HS-27A (cell line): ENCODE results near the gene KLHL33.
A peak's percentile ranks its signal among the peaks of the same experiment; 100 is the strongest.

ENCODE experiments used
- DNase-seq: peaks from one replicate; pipeline ENCODE4 v3.0.0-alpha.2; 2012; ENCODE audit warnings: low read depth, missing footprints

KLHL33 gene, protein sequence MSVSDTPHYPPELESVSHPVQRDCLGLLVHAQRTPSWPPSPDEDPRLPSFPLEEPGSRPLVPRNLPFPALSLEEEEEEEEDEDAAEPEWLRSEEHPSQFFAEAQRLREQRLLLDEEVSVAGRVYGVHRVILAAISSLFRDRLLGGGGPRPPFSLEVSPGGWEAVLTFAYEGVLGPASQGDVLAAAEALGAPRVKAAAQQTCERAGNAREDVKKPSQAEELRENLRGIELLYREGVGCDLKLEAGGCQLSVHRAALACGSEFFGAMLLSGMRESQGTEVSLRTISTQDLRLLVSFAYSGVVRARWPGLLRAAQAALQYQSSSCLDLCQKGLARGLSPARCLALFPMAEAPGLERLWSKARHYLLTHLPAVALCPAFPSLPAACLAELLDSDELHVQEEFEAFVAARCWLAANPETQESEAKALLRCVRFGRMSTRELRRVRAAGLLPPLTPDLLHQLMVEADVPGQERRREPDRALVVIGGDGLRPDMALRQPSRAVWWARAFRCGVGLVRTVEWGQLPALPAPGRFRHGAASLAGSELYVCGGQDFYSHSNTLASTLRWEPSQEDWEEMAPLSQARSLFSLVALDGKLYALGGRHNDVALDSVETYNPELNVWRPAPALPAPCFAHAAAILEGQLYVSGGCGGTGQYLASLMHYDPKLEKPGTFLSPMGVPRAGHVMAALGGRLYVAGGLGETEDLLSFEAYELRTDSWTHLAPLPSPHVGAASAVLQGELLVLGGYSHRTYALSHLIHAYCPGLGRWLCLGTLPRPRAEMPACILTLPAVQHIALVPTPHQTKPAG

GRCh38 chr14:20435582-20436362 lies at the start of gene KLHL33:
Gene KLHL33, minus strand, starts transcription at chr14:20436166. Its CDS starts 355 bp downstream, at chr14:20435811.
- DNase-seq = no peak

DNA sequence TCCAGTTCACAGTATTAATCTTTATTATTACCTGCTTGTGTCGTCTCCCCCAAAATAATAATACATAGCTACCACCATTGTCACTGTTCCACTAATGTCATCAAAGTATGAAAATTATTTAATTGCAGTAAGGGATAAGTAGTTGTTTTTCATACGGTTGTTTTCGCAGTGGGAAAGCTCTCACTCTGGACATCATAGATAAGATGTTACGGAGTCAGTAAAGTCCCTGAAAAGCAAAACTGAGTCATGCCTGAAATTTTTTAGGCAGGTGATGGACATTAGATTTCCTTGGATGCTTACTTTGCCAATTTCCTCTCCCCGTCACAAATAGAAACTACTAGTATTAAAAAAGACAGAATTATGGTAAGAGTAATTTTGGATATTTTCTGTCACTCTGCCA lies 46.4 kb upstream of the KLHL33 start:
- DNase-seq = no peak

- DNase-seq = no peak
Measured at GRCh38 chr14:20478894-20479293, 42.9 kb upstream of the KLHL33 start.

- no peak for DNase-seq
Measured at GRCh38 chr14:20477211-20477876, 41.4 kb upstream of the KLHL33 start.

DNA sequence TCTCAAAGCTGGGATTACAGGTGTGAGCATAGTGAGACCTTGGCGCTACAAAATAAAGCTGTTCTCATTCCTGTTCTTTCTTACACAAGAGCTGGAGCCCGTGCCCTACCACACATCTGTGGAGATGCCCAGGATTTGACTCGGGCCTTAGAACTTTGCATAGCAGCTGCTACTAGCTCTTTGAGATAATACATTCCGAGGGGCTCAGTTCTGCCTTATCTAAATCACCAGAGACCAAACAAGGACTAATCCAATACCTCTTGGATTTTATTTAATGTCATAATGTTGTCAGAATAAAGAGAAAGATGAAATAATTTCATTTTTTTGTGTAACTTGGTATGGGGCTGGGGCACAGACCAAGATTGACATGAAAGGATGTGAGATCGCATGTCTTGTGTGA lies 40.8 kb upstream of the KLHL33 start:
- no peak for DNase-seq

DNA sequence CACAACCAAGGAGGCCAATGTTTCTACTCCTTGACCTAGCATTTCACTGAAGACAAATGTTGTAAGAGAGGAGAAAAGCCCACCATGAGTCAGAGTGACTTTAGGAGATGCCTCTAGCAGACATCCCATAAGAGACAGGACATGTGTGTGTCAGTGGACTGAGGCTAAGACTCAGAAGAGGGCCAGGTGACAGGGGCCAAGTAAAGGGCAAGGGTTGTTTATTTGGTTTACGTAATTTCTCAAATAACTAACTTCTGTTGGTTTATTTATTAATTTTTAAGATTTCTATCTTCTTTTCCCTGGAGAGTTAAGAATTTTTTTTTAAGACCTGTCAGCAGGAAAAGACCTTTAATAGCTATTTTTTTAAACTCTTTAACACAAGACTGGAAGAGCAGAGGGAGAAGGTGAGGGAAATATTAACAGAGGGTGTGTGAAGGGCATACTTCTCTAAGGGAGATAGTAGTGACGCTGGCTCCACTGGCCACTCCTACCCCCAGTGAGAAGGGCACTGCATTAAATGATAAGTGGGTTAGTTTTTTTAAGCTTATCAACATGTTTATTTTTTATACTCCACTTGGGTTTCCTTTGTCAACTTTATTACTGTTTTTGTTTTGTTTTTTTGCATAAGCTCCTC lies 36.7 kb upstream of the KLHL33 start:
- DNase-seq = no peak

DNA sequence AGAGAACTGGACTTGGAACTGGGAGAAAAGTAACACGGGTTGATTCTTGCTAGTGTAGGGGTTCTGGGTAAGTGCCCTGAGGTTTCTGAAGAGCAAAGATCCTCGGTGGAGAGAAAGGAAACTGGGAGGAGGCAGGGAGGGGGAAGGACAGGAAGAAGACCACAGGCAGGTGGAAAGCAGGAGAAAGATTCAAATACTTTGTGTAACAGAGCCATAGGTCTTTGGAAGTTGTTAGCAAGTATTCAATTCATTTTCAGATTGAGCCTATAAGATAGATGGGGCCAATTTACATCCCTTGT lies 34.6 kb upstream of the KLHL33 start:
- DNase-seq = no peak

DNA sequence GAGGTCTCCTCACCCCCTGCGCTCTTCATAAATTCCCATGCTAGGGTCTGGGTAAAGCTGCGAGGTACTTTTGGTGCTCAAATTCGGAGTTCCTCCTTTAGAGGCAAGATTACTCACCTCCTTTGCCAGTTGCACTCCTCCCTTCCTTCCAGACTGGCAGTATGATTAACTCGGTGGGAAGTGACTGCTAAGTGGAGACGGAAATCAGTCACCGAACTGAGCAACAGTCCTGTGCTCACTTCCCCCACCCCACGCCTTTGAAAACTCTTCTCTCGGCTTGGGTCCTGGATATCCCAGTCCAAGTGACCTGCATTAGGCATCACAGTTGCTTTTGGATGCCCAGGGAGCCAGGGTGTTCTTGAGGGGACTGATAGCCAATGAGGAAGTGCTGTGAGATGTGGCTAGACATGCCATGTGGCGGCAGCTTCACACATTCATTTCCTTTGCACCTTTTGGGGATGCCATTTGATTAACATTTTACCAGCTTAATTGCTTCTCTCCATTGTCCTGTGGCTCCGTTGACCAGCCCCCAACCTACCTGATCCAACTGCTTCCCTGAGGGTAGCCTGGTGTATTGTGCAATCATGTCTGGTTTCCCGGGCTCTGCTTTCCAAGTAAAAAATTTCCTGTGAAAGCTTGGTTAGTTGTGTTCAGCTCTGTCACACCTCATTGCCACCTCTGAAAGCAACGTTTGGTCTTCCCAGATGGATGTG lies 34.1 kb upstream of the KLHL33 start:
- DNase-seq = peak; percentile 74

DNA sequence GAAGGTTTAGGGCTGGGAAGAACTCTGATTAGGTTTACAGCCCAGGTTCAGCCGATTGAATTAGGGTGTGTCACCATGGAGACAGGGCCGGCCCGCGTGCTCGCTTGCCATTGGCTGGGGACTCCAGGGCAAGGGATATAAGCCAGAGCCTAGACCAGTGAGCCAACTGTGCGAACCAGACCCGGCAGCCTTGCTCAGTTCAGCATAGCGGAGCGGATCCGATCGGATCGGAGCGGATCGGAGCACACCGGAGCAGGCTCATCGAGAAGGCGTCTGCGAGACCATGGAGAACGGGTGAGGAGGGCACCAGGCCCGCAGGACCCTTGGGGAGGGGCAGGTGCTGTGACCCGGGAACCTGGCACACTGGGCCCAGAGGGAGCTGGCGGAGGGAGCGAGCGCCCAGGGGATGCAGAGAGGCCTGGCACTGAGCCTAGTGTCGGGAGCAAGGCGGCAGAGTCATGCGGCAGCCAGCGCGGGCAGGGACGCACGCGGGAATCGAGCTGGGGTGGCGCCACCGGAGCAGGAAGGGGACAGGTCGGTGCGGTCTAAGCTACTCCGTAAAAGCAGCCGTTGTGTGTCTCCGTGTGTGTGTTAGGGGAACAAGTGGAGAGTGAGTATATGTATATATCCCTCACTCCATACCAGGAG lies 33.4 kb upstream of the KLHL33 start, which contains the start of gene PNP:
TSS of gene PNP (plus strand) at position 165 of the 648 bp plus-strand sequence. CDS start at position 284, 119 bp downstream.
- DNase-seq = peak; percentile 86

DNA sequence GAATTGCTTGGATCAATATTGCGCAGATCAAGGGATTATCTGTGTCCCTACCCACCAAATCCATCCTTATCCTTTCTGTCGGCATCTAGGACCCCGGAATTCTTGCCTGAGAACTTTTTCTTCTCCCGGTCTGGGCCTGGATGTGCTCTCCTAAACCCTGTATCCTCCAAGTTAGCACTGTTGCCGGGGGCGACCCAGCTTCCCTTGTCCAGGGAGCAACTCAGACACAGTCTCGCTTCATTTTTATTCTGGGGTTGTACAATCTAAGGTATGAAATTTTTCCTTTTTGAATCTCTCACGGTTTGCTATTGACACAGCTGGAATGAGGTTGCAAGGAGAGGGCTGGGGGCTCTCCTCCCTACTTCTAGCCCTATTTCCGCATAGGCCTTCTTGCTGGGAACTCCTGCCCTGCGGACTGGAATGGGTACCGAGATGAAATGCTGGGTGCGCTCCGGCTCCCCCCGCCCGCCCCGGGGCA lies 32.8 kb upstream of the KLHL33 start:
- no peak for DNase-seq

- peak; percentile 99 for DNase-seq
Measured at GRCh38 chr14:20461225-20462141, 25.5 kb upstream of the KLHL33 start, which contains the start of gene PIP4P1. Gene PIP4P1, minus strand, starts transcription at chr14:20461434. Its CDS starts 109 bp downstream, at chr14:20461325.

DNA sequence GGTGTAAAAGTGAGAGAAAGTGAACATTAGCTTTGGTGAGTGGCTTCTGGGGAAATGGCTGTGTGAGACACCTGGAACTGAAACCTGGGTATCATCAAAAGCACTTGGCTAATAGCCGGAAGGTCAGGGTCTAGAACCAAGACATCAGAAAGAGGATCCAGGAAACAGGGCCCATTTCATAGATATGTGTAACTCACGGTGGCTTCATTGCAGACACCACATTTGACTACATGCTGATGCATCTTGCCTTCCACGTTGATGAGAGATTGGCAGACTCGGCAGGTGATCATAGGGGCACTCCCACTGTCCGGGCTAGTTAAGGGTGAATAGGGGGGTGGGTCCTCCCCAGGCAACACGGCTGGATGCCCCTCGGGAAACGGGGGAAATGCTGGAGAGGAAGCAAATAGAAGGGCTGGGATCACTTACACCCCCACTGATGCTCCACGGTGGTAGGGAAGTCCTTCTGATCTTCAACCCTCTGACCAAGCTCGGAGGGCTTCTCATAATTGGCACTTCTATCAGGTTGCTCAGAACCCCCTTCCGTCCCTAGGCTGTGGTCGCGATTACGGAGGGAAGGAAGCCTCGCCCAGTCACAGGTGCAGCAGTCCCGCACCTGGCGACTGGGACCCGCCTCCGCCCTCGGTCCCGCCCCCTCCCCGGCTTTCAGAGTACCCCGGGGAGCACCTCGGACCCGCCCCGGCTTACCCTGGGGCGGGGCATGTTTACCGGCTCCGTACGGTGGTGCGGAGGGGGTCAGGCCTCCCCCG lies 24.7 kb upstream of the KLHL33 start:
- no peak for DNase-seq

GRCh38 chr14:20458031-20458789 lies 22.2 kb upstream of the KLHL33 start:
- no peak for DNase-seq

DNA sequence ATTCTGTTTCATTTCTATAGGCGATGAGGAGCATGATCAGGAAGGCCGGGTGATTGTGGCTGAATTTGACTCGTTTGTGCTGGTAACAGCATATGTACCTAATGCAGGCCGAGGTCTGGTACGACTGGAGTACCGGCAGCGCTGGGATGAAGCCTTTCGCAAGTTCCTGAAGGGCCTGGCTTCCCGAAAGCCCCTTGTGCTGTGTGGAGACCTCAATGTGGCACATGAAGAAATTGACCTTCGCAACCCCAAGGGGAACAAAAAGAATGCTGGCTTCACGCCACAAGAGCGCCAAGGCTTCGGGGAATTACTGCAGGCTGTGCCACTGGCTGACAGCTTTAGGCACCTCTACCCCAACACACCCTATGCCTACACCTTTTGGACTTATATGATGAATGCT lies 21.0 kb upstream of the KLHL33 start:
- DNase-seq = no peak

- no peak for DNase-seq
Measured at GRCh38 chr14:20455355-20456300, 19.7 kb upstream of the KLHL33 start.
